HG03442 (cell line): ENCODE results near the gene COL4A2.
A peak's percentile ranks its signal among the peaks of the same experiment; 100 is the strongest.
"Not testable (repeated sequence)": the region's sequence is repeated elsewhere in the genome, so short reads cannot be mapped to it uniquely, and the experiment has no call there.

Experiments
- ATAC-seq: cut with Tn5 transposase; IDR thresholded peaks from one replicate; pipeline ENCODE4 v1.9.1; 2021; ENCODE audit warnings: mild to moderate bottlenecking, moderate library complexity; ENCODE audit not compliant: unreplicated experiment

COL4A2 gene

DNA sequence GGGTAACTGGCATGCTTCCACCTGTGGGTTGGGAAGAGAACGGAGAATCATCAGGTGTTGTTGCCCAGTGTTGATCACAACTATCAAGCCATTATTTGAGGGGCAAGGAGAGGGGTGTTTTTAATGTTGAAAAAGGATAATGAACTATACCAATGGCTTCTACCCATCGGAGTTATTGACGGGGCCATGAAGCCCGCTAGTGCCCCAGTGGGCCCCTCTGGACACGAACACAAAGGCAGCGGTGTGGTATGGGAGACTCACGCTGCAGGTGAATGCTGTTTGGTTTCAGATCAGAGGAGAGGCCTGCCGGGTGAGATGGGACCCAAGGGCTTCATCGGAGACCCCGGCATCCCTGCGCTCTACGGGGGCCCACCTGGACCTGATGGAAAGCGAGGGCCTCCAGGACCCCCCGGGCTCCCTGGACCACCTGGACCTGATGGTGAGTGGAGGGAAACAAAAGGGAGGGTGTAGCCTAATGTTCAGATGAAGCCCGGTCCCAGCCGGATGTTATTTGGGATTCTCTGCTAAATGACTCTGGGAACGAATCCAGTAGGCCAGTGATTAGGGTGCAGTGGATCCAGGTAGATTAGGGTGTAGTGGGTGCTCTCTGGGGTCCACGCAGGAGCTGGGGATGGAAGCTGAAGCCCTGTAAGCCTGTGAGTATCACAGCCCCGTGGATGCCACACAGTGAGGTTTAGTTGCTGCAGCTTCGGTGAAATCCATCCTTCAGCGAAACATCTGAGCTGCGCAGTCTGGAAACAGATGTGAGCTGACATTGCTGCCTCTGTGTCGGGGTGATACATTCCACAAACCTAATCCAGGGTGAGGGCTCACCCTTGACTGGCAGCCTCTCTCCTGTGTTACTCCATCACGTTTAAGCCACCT lies 143.2 kb downstream of the COL4A2 start:
- no peak for ATAC-seq

DNA sequence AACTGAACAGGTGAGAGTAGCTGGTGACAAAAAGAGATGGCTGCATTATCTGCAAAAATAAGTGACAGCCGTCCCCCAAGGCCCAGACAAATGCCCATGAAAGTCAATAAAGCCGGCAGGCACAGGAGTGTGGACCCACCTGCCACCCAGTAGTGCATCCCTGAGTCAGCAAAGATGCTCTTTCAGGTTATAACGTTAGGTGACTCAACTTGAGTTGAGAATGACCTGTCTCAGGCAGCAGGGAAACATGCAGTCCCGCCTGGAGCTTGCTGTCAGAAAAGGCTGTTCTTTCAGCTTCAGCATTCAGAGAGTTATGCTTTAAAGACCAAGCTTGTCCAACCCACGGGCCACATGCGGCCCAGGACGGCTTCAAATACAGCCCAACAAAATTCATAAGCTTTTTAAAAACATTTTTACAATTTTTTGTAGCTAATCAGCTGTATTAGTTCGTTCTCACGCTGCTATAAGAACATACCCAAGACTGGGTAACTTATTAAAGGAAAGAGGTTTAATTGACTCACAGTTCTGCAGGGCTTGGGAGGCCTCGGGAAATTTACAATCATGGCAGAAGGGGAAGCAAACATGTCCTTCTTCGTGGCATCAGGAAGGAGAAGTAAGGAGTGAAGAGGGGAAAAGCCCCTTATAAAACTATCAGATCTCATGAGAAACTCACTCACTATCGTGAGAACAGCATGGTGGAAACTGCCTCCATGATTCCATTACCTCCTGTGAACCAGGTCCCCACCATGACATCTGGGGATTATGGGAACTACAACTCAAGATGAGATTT lies 144.1 kb downstream of the COL4A2 start:
- ATAC-seq = no peak

DNA sequence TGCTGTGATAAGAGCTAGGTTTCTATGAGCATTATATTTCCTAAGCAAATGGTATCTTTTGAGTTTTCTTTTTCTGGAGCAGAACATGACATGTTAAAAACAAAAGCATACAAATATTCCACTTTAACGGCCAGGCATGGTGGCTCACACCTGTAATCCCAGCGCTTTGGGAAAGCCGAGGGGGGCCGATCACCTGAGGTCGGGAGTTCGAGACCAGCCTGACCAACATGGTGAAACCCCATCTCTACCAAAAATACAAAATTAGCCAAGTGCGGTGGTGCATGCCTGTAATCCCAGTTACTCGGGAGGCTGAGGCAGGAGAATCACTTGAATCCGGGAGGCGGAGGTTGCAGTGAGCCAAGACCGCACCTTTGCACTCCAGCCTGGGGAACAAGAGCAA lies 146.0 kb downstream of the COL4A2 start:
- ATAC-seq = not testable (repeated sequence)

DNA sequence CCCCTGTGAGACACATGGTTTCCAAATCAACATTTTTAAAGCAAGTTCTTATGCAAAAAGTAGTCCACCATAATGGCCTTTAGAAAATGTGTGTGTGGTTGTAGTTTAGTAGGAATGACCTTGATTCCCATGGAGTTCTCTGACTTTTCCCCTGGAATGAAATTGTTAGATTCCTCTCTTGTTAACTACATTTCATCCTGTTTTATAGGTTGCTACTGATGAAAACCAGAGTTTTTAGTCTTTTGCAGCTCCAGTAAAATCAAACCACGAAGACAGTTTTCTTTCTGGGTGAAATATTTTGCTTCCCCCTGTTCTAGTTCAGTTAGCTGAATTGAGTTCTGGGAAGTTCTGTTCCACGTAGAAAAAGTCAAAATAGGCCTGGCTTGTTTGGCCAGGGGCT lies 146.7 kb downstream of the COL4A2 start:
- no peak for ATAC-seq

DNA sequence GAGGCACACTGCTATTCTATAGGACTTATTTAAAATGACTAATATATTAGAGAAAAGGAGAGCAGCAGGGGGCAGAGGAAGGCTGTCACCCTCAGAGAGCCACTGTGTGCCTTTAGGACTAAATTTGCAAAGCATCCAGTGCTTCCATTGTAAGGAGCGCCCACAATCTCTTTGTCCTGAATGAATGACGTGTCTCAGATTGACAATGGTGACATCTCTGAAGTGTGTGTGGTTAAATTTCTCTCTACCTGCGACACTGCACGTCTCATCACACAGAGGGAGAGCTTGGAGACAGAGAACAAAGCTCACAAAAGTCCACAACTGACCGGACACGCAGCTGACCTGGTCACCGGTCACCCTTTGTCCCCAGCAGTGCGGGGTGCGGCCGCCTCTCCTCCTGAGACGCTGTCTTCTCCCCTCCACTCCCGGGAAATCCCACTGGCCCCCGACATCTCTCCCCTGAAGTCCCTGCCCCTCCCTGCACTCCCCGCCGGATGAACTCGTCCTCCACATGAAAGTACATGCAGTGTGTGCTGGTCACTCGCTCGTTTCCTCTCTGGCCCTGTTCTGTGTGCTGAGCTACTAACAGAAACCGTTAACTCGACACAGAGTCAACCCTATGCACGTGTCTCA lies 147.3 kb downstream of the COL4A2 start:
- ATAC-seq = no peak

DNA sequence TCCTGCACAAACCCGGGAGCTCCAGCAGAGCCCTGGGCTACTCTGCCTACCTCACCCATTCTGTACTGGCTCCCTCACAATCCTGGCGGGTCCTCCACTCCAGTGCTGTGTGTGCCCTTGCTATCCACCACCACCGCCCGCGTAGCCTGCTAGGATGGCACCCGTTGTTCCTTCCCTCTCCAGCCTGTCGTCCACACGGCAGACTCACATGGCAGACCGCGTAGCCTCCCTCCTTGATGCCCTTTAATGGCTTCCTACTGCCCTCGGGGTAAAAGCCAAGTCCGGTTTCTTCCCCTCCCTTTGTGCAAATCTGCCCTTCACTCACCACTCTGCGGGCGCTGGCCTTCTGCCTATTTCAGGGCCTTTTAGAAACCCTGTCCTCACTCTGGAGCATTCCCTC lies 147.9 kb downstream of the COL4A2 start:
- no peak for ATAC-seq

DNA sequence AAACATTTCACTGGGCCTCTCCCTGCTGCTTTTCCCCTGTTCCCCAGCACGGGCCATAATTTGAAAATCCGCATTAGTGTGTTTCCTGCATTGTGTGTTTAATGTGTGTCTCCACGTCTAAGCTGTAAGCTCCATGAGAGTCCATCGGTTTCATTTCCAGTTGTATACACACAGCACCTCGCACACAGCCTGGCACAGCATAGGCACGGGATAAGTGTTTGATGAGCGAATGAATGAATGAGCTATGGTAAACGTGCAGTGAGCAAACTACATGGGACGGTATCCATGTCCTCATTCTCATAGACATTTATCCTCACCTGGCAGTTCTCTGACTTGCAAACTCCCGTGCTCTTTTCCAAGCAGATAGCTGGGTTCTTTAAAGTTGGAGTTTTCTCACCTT lies 148.4 kb downstream of the COL4A2 start:
- ATAC-seq = no peak

DNA sequence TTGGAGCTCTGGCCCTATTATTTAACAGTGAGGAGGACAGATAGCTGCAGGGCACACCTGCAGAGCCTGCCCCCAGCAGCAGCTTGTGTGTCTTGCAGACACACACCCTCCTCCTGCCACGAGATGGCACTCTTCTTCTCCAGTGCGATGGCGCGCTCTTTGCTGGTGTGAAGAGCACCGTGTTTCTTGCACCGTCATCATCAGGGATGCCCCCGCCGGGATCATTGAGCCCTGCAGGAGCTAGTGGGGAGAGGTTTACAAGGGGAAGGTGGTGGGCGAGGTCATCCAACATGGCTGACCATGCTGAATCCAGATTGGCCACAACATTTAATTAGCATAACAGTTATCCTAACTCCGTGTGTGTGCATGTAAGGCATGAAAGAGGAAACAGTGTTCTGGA lies 148.9 kb downstream of the COL4A2 start:
- peak; percentile 97 for ATAC-seq

DNA sequence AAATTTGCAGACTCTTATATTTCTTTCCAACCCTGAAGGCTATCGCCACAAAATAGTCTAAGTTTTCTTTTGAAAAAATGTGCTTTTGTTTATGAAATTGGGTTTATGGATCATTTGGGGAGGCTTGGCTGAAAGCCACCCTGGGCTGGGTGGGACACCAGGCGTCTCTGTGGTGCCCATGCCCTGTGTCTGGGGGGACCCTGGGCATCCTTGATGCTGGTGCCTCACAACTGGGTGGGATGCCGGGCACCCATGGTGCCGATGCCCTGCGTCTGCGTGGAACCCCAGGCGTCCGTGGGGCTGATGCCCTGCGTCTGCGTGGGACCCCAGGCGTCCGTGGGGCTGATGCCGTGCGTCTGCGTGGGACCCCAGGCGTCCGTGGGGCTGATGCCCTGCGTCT lies 149.5 kb downstream of the COL4A2 start:
- no peak for ATAC-seq

DNA sequence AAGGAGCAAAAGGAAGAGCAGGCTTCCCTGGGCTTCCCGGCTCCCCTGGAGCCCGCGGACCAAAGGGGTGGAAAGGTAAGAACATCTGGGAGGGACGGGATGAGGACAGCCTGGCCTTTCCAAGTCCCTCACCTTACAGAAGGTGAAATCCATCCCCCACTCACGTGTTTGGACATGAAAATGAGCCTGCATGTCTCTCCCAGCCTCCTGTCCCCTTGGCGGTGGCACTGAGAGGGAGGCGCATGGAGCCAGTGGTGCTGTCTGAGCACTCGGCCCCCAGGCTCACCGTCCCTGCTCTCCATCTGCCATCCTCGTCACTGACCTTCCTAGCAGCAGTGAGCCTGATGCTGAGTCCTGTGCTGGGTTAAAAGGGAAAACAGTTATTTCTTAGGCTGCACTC lies 150.3 kb downstream of the COL4A2 start:
- no peak for ATAC-seq

DNA sequence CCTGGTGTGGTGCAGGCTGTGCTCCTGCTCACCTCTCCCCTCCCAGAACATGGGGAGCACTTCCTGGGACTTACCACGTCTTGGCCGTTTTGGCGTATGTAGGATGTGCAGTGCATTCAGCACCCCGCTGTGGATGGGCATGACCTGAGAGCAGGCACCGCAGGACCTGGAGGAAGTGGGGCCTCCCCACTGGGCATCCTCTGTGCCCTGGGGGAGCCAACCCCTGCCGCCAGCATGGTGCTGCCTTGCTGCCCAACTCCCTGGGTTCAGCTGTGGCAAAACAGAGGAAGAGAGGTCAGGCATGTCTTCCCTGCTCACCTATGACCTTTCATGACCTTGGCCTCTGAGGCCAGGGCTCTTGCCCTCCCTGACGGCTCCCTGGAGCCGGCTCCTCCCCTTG lies 150.9 kb downstream of the COL4A2 start:
- no peak for ATAC-seq

DNA sequence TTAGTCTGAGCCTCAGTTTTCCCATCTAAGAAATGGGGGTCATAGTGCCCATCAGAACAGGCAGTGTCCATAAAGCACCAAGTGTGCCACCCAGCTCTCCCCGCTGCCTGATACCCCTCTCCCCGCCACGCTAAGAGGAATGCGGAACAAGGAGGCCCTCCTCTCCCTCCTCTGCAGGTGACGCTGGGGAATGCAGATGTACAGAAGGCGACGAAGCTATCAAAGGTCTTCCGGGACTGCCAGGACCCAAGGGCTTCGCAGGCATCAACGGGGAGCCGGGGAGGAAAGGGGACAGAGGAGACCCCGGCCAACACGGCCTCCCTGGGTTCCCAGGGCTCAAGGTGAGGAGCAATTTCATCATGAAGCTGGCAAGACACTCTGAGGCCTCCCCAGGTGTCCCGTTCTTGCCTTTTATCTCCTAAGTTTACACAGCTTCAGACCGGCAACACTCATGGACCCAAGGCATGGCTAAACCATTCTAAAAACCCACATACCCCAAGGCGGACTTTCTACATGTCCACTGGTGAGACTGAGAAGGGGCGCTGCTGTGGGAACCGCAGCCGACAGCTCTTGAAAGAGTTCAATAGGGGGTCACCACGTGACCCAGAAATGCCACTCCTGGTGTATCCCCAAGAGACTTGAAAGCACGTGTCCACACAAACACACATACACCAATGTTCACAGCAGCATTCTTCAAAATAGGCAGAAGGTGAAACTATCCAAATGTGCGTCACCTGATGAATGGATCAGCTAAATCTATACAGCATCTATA lies 151.7 kb downstream of the COL4A2 start:
- ATAC-seq = no peak

DNA sequence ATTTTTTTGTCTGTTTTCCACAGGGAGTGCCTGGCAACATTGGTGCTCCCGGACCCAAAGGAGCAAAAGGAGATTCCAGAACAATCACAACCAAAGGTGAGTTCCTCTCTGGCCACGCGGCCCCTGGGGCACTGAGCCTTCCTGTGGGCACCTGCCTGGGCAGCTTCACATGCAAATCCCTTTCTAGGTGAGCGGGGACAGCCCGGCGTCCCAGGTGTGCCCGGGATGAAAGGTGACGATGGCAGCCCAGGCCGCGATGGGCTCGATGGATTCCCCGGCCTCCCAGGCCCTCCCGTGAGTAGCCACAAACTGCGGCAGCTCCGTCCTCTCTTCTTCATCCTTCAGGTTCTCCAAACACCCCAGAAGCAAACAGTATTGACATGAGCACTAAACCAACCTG lies 155.0 kb downstream of the COL4A2 start:
- no peak for ATAC-seq

DNA sequence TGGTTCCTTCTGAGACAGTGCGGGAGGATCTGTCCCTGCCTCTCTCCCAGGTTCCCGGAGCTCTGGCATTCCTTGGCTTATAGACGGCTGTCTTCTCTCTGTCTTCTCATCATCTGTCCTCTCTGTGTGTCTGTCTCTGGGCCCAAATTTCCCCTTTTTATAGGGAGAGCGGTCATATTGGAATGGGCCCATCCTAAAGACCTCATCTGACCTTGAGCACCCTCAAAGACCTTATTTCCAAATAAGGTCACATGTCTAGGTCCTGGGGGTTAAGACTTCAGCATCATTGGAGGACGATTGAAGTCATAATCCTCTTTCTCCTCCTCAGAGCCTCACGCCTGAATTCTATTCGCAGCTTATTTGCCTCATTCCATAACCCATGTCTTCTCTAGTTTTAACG lies 156.1 kb downstream of the COL4A2 start:
- ATAC-seq = no peak

DNA sequence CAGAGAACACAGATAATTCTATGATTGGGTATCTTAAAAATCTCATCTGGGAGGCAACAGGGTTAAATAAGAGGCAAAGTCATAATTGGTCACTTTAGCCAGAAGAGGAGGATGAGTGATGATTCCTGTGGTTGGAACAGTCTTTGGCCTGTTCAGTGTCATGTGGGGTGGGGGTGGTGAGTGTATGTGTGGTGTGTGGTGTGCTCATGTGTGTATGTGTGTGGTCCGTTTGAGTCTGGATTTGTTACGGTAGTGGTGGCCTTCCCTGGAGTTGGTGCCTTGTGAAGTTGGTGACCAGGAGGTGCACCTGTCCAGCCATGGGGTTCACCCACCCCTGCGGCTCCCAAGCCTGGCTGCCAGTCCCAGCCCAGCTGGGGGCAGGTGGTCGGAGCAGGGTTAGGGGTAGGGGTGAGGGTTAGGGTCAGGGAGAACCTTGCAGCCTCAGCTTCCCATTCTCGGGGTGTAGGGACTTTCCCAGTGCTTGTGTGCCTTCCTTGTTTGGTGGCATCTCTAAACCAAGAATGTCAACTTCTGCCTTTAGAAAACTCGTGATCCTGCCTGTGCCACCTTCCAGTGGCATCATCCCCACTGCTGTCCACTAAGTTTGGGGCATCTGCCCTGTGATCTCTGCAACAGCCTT lies 156.9 kb downstream of the COL4A2 start:
- ATAC-seq = no peak

DNA sequence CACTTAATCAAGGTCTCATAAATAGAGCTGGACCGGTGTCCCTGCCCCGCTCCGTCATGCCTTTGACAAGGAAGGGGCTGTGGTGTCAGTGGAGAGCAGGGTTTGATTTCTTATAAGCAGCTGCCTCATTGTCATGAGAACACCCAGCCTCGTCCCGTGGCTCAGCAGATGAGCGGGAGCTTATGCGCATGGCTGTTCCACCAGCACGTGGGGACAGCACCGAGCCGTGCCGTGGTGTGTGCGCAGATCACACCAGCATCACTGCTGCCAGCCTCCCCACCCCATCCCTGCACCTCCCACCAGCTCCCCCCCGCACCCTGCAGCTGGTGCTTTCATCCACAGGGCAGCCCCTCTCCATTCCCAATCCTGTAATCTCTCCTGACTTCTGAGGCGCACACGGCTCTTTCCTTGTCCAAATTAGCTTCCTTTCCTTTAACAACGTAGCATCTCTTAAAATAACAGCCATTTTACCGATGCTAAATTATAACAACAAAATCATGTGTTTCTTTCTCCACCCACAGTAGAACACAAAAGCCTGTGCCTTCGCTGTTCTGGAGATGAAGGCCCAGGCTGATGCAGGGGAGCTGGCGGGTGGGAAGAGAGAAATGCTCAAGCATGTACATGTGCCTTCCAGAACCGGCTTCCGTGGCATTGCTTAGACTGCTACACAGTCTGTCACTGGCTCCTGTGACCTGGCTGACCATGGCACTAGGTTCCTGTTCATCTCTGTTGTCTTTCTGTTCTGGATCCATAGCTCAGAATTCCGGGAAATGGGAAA lies 157.7 kb downstream of the COL4A2 start:
- ATAC-seq = no peak

DNA sequence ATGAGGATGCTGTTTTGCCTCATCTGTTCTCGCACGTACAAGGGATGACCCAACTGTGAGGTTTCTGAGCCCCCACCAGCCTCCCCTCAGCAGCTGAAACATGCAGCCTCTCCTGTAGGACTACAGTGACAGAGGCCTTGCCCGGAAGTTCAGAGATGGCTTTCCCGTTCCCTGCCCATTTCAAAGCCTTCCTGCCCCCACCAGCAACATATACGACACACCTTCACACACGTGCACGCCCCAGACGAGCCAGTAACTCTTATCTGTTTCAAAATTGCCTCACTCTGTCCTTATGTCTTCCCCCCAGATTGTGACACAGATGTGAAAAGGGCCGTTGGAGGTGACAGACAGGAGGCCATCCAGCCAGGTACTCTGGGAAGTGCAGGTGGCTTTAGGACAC lies 158.6 kb downstream of the COL4A2 start:
- ATAC-seq = no peak

DNA sequence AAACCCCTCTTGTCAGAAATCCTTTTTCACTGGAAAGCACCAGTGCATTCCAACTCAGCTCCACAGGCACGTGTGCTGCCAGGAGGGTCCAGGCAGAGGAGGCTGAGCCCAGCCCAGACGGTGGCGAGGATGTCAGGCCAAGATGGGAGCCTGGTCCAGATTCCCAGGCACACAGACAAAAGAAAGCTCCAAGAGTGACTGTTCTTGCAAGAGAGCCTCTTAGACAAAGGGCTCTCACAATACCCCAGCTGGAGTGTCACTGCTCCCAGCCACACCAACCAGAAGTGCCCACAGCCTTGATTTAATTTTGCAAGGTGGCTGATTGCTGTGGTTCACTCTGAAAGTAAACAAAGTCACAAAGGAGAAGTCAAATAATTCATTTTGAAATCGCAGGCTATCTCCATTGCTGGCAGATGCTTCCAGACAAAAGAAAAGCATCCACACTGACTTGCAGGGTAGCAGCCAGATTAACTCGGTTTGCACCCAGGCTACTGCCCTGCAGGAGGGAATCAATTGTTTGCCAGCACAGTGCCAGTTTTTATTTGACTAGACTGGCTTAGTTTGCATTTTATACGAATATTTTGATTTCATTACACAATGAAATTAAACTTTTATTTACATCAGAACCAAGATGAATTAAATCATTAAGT lies 159.3 kb downstream of the COL4A2 start:
- no peak for ATAC-seq

DNA sequence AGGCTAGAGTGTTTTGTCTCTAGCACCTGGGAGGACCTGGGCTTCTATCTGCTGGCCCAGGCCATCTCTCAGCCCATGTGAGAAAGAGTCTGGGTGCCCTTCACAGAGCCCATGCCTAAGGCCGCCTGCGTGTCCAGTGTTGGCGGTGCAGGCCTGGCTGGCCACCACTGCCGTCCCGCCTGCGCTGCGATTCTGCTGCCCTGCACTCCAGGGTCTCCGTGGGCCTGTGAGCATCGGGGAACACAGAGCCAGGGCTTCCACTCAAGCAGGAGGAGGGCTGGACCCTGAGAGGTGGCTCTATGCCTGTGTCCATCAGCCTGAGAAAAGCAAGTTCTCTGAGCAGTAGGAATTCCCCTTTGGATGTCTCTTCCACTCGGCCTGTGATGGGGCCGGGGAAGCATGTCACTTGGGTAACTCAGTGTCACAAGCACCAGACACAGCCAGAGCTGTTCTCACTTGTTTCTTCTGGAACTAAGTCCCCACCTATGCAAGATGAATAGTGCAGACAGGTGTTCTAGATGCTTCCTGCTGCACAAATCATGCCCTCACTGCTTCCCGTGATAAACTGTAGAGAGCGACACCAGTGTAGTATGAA lies 160.5 kb downstream of the COL4A2 start:
- no peak for ATAC-seq
